Vagina (tissue), 2 donors: ENCODE data around the gene SORCS2.

Experiments
- POLR2A ChIP-seq, 2 donors: fragments of 450-650 bp; IDR thresholded peaks; one replicate each; pipeline ENCODE4 v1.6.1; 2017; ENCODE audit warnings: antibody characterized with exemption in 2 of 2, mild to moderate bottlenecking in 2 of 2, moderate library complexity in 2 of 2
- POLR2AphosphoS5 ChIP-seq, 2 donors: sonication (generic); formaldehyde crosslinking; IDR thresholded peaks; one replicate each; pipeline ENCODE4 v1.9.0; 2017; ENCODE audit warnings: antibody characterized with exemption in 2 of 2, mild to moderate bottlenecking in 2 of 2, low read depth in 1 of 2; ENCODE audit not compliant: insufficient read depth in 1 of 2

GRCh38 chr4:7459471-7459870 is 267.1 kb downstream of the SORCS2 start:
- TF ChIP-seq POLR2AphosphoS5 (IDR thresholded peaks at IDR 0.05; ENCODE audit: insufficient read depth in 1 of 2, low read depth in 1 of 2), result no peak
- no peak for TF ChIP-seq POLR2A (IDR thresholded peaks at IDR 0.05)
